ENCODE measurements around the gene DPP6. TPM values are rescaled to one million over a fixed set of nuclear protein-coding genes. Genes with fewer than 3 reads are reported as not detected.

The DPP6 gene
- total RNA-seq, 2 donors from 2014 or later = 0.05 to 38.7 TPM

- no peak for DNase-seq (ENCODE audit: low spot score)
- intact Hi-C loops (cut with DNase I) = no loop called here
- WGBS = 88% methylated on average over 14 of the region's 14 CpGs
- Histone ChIP-seq H3K27me3 (replicated peaks; ENCODE audit: insufficient read depth) (no peaks in the 10 kb centered on the region), H3K9me3 (no peaks in the 10 kb centered on the region), H3K4me1 (replicated peaks) (no peaks in the 10 kb centered on the region), H3K27ac (no peak overlapping the region), H3K36me3 (no peaks in the 10 kb centered on the region), H3K4me3 (no peak overlapping the region)
- TF ChIP-seq POLR2AphosphoS5 (IDR thresholded peaks at IDR 0.05) (no peak), POLR2A (IDR thresholded peaks at IDR 0.05) (no peak)
- TF ChIP-seq, protein P1, sequence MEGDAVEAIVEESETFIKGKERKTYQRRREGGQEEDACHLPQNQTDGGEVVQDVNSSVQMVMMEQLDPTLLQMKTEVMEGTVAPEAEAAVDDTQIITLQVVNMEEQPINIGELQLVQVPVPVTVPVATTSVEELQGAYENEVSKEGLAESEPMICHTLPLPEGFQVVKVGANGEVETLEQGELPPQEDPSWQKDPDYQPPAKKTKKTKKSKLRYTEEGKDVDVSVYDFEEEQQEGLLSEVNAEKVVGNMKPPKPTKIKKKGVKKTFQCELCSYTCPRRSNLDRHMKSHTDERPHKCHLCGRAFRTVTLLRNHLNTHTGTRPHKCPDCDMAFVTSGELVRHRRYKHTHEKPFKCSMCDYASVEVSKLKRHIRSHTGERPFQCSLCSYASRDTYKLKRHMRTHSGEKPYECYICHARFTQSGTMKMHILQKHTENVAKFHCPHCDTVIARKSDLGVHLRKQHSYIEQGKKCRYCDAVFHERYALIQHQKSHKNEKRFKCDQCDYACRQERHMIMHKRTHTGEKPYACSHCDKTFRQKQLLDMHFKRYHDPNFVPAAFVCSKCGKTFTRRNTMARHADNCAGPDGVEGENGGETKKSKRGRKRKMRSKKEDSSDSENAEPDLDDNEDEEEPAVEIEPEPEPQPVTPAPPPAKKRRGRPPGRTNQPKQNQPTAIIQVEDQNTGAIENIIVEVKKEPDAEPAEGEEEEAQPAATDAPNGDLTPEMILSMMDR (IDR thresholded peaks at IDR 0.05) = no peak
Measured at GRCh38 chr7:154854836-154855235, 802.6 kb downstream of the DPP6 start.

GRCh38 chr7:154855366-154855765 is 803.2 kb downstream of the DPP6 start:
- WGBS = 80% methylated on average over 12 of the region's 12 CpGs
- intact Hi-C loops (cut with DNase I) = no loop called here
- DNase-seq (ENCODE audit: low spot score) = no peak
- Histone ChIP-seq H3K4me1 (replicated peaks) (no peaks in the 10 kb centered on the region), H3K27ac (no peak overlapping the region), H3K9me3 (no peaks in the 10 kb centered on the region), H3K4me3 (no peak overlapping the region), H3K27me3 (replicated peaks; ENCODE audit: insufficient read depth) (no peaks in the 10 kb centered on the region), H3K36me3 (no peaks in the 10 kb centered on the region)
- TF ChIP-seq POLR2A (IDR thresholded peaks at IDR 0.05) (no peak), POLR2AphosphoS5 (IDR thresholded peaks at IDR 0.05) (no peak)
- TF ChIP-seq, protein P1 (IDR thresholded peaks at IDR 0.05) = no peak

- Histone ChIP-seq H3K27me3 (replicated peaks; ENCODE audit: insufficient read depth) (no peaks in the 10 kb centered on the region), H3K4me1 (replicated peaks) (no peaks in the 10 kb centered on the region), H3K4me3 (no peak overlapping the region), H3K9me3 (no peaks in the 10 kb centered on the region), H3K27ac (no peak overlapping the region), H3K36me3 (no peaks in the 10 kb centered on the region)
- DNase-seq (ENCODE audit: low spot score) = no peak
- TF ChIP-seq, protein P1 (IDR thresholded peaks at IDR 0.05) = no peak
- TF ChIP-seq POLR2A (IDR thresholded peaks at IDR 0.05) (no peak), POLR2AphosphoS5 (IDR thresholded peaks at IDR 0.05) (no peak)
- intact Hi-C loops (cut with DNase I) = no loop called here
- 39% methylated on average over 9 of the region's 9 CpGs for WGBS
Measured at GRCh38 chr7:154856733-154857132, 804.5 kb downstream of the DPP6 start.

- 40% methylated on average over 3 of the region's 3 CpGs for WGBS
- H3K27me3 ChIP-seq (replicated peaks; ENCODE audit: insufficient read depth) = no peaks in the 10 kb centered on the region
- H3K36me3 ChIP-seq = no peaks in the 10 kb centered on the region
- DNase-seq (ENCODE audit: low spot score) = no peak
- intact Hi-C loops (cut with DNase I) = no loop called here
- H3K4me3 ChIP-seq = no peak overlapping the region
- no peaks in the 10 kb centered on the region for H3K4me1 ChIP-seq (replicated peaks)
- TF ChIP-seq POLR2AphosphoS5 (IDR thresholded peaks at IDR 0.05) = no peak
- no peak for TF ChIP-seq POLR2A (IDR thresholded peaks at IDR 0.05)
- TF ChIP-seq, protein P1 (IDR thresholded peaks at IDR 0.05) = no peak
- no peak overlapping the region for H3K27ac ChIP-seq
- no peaks in the 10 kb centered on the region for H3K9me3 ChIP-seq
Measured at GRCh38 chr7:154857240-154857639, 805.0 kb downstream of the DPP6 start.

- Histone ChIP-seq H3K27me3 (replicated peaks; ENCODE audit: insufficient read depth) (no peaks in the 10 kb centered on the region), H3K9me3 (no peaks in the 10 kb centered on the region), H3K27ac (no peak overlapping the region), H3K4me1 (replicated peaks) (no peaks in the 10 kb centered on the region), H3K4me3 (no peak overlapping the region), H3K36me3 (no peaks in the 10 kb centered on the region)
- WGBS = 90% methylated on average over 27 of the region's 27 CpGs
- no peak for TF ChIP-seq POLR2AphosphoS5 (IDR thresholded peaks at IDR 0.05)
- no peak for TF ChIP-seq POLR2A (IDR thresholded peaks at IDR 0.05)
- TF ChIP-seq, protein P1 (IDR thresholded peaks at IDR 0.05) = no peak
- intact Hi-C loops (cut with DNase I) = no loop called here
- DNase-seq (ENCODE audit: low spot score) = no peak
Measured at GRCh38 chr7:154857728-154858681, 805.8 kb downstream of the DPP6 start.
